ENCODE data around the gene GNA14.

DNA sequence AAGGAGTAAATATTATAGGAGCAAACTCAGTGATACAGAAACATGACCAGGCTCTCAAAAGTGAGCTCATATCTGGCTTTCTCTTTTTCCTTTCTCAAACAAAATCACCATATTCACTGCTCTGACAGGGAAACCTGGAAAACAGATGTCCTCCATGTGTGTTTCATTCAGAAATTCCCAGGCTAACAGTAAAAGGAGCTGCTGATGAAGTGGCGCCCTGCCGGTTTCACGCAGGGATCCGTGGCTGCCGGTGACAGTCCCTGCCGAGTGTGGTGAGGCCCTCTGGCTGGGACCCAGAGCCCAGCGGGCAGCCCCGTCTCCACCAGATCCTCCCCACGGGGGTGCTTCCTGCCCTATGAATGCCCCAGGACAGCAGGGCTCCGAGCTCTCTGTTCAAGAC, 208.1 kb downstream of the GNA14 start:
- TF ChIP-seq, protein P1, sequence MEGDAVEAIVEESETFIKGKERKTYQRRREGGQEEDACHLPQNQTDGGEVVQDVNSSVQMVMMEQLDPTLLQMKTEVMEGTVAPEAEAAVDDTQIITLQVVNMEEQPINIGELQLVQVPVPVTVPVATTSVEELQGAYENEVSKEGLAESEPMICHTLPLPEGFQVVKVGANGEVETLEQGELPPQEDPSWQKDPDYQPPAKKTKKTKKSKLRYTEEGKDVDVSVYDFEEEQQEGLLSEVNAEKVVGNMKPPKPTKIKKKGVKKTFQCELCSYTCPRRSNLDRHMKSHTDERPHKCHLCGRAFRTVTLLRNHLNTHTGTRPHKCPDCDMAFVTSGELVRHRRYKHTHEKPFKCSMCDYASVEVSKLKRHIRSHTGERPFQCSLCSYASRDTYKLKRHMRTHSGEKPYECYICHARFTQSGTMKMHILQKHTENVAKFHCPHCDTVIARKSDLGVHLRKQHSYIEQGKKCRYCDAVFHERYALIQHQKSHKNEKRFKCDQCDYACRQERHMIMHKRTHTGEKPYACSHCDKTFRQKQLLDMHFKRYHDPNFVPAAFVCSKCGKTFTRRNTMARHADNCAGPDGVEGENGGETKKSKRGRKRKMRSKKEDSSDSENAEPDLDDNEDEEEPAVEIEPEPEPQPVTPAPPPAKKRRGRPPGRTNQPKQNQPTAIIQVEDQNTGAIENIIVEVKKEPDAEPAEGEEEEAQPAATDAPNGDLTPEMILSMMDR (conservative IDR thresholded peaks at IDR 0.05; ENCODE audit: low read length): no peak
- no peak for TF ChIP-seq EZH2phosphoT487 (IDR thresholded peaks at IDR 0.05; ENCODE audit: borderline replicate concordance, low read depth, low read length)

All from OCI-LY7 (cell line).